ACC112 (cell line): ENCODE data around the gene FYN.

ENCODE experiments used
- H2AFZ ChIP-seq: fragments of 200-600 bp; sonication (generic); one replicate; pipeline ENCODE4 v1.6.0; 2017; ENCODE audit warnings: antibody characterized with exemption, low read length; ENCODE audit not compliant: unreplicated experiment
- H3K27ac ChIP-seq: fragments of 200-600 bp; sonication (generic); 2 replicates; pipeline ENCODE4 v1.5.1; 2014; ENCODE audit warnings: low read depth, mild to moderate bottlenecking, antibody characterized with exemption, low read length, moderate library complexity
- H3K27me3 ChIP-seq: fragments of 200-600 bp; sonication (generic); 2 replicates; pipeline ENCODE4 v1.6.1; 2014; ENCODE audit warnings: mild to moderate bottlenecking, antibody characterized with exemption, low read length, moderate library complexity, mixed read lengths; ENCODE audit not compliant: insufficient read depth
- H3K36me3 ChIP-seq: fragments of 200-600 bp; sonication (generic); 2 replicates; pipeline ENCODE4 v1.6.1; 2016; ENCODE audit warnings: mild to moderate bottlenecking, antibody characterized with exemption, low read length, moderate library complexity, mixed read lengths; ENCODE audit not compliant: insufficient read depth
- H3K4me1 ChIP-seq: fragments of 200-600 bp; sonication (generic); one replicate; pipeline ENCODE4 v1.6.1; 2016; ENCODE audit warnings: low read length, mixed read lengths; ENCODE audit not compliant: insufficient read depth, unreplicated experiment, control insufficient read depth
- H3K4me3 ChIP-seq: fragments of 200-600 bp; sonication (generic); 2 replicates; pipeline ENCODE4 v1.5.1; 2014; ENCODE audit warnings: mild to moderate bottlenecking, low read depth, low read length
- H3K79me2 ChIP-seq: fragments of 200-600 bp; sonication (generic); one replicate; pipeline ENCODE4 v1.6.0; 2016; ENCODE audit warnings: low read length; ENCODE audit not compliant: control insufficient read depth, unreplicated experiment, insufficient read depth

FYN gene

GRCh38 chr6:111738156-111738555 lies 135.1 kb downstream of the FYN start:
- H3K79me2 ChIP-seq = no peaks in the 10 kb centered on the region
- no peak overlapping the region for H3K27ac ChIP-seq
- H2AFZ ChIP-seq = no peak overlapping the region
- no peaks in the 10 kb centered on the region for H3K36me3 ChIP-seq
- peaks cover 6% of the 10 kb centered on the region for H3K4me1 ChIP-seq
- no peaks in the 10 kb centered on the region for H3K27me3 ChIP-seq
- no peak overlapping the region for H3K4me3 ChIP-seq

GRCh38 chr6:111737065-111737521 lies 136.2 kb downstream of the FYN start:
- Histone ChIP-seq H3K4me1 (peaks cover 6% of the 10 kb centered on the region), H3K27me3 (no peaks in the 10 kb centered on the region), H3K4me3 (no peak overlapping the region), H2AFZ (no peak overlapping the region), H3K36me3 (no peaks in the 10 kb centered on the region), H3K79me2 (no peaks in the 10 kb centered on the region), H3K27ac (no peak overlapping the region)

- Histone ChIP-seq H3K27me3 (no peaks in the 10 kb centered on the region), H3K36me3 (no peaks in the 10 kb centered on the region), H3K4me3 (no peak overlapping the region), H2AFZ (no peak overlapping the region), H3K79me2 (no peaks in the 10 kb centered on the region), H3K27ac (no peak overlapping the region), H3K4me1 (peaks cover 6% of the 10 kb centered on the region)
Observed at GRCh38 chr6:111736005-111736608, 137.1 kb downstream of the FYN start.

- Histone ChIP-seq H3K27me3 (no peaks in the 10 kb centered on the region), H3K79me2 (no peaks in the 10 kb centered on the region), H3K36me3 (no peaks in the 10 kb centered on the region), H3K4me3 (no peak overlapping the region), H3K27ac (no peak overlapping the region), H2AFZ (no peak overlapping the region), H3K4me1 (peaks cover 6% of the 10 kb centered on the region)
Observed at GRCh38 chr6:111734068-111735061, 138.9 kb downstream of the FYN start.

GRCh38 chr6:111732390-111732789 lies 140.9 kb downstream of the FYN start:
- H3K4me3 ChIP-seq = no peak overlapping the region
- peaks cover 8% of the 10 kb centered on the region for H3K4me1 ChIP-seq
- H3K79me2 ChIP-seq = no peaks in the 10 kb centered on the region
- no peak overlapping the region for H2AFZ ChIP-seq
- H3K27ac ChIP-seq = no peak overlapping the region
- no peaks in the 10 kb centered on the region for H3K27me3 ChIP-seq
- no peaks in the 10 kb centered on the region for H3K36me3 ChIP-seq

GRCh38 chr6:111731456-111732195 lies 141.6 kb downstream of the FYN start:
- Histone ChIP-seq H3K27me3 (no peaks in the 10 kb centered on the region), H3K79me2 (no peaks in the 10 kb centered on the region), H3K27ac (no peak overlapping the region), H3K36me3 (no peaks in the 10 kb centered on the region), H3K4me1 (peaks cover 10% of the 10 kb centered on the region), H2AFZ (no peak overlapping the region), H3K4me3 (no peak overlapping the region)

GRCh38 chr6:111730864-111731263 lies 142.4 kb downstream of the FYN start:
- Histone ChIP-seq H2AFZ (no peak overlapping the region), H3K4me3 (no peak overlapping the region), H3K79me2 (no peaks in the 10 kb centered on the region), H3K36me3 (0 out of 2 replicates have a peak, but pooled peaks cover 5% of the 10 kb centered on the region), H3K4me1 (peaks cover 11% of the 10 kb centered on the region), H3K27ac (no peak overlapping the region), H3K27me3 (no peaks in the 10 kb centered on the region)

GRCh38 chr6:111727802-111728201 lies 145.4 kb downstream of the FYN start:
- no peaks in the 10 kb centered on the region for H3K27me3 ChIP-seq
- no peak overlapping the region for H2AFZ ChIP-seq
- H3K79me2 ChIP-seq = peaks cover 6% of the 10 kb centered on the region
- H3K36me3 ChIP-seq = 0 out of 2 replicates have a peak, but pooled peaks cover 8% of the 10 kb centered on the region
- peaks cover 39% of the 10 kb centered on the region for H3K4me1 ChIP-seq
- no peak overlapping the region for H3K4me3 ChIP-seq
- peak overlapping the region; percentile 27; the same call in 1 of the 2 replicates for H3K27ac ChIP-seq

- Histone ChIP-seq H3K36me3 (0 out of 2 replicates have a peak, but pooled peaks cover 8% of the 10 kb centered on the region), H2AFZ (no peak overlapping the region), H3K4me1 (peaks cover 47% of the 10 kb centered on the region), H3K79me2 (peaks cover 6% of the 10 kb centered on the region), H3K27me3 (no peaks in the 10 kb centered on the region), H3K4me3 (no peak overlapping the region), H3K27ac (peak overlapping the region; percentile 27; the same call in 1 of the 2 replicates)
Observed at GRCh38 chr6:111727041-111727440, 146.2 kb downstream of the FYN start.

GRCh38 chr6:111725446-111726112 lies 147.7 kb downstream of the FYN start:
- Histone ChIP-seq H2AFZ (no peak overlapping the region), H3K79me2 (peaks cover 14% of the 10 kb centered on the region), H3K4me3 (no peak overlapping the region), H3K4me1 (peaks cover 58% of the 10 kb centered on the region), H3K27me3 (no peaks in the 10 kb centered on the region), H3K36me3 (0 out of 2 replicates have a peak, but pooled peaks cover 8% of the 10 kb centered on the region), H3K27ac (no peak overlapping the region)
